Left renal cortex interstitium (tissue), 4 donors: ENCODE data around the gene POU3F1. TPM values are rescaled to one million over a fixed set of nuclear protein-coding genes. Genes with fewer than 3 reads are reported as not detected.
"Not testable (repeated sequence)": the region's sequence is repeated elsewhere in the genome, so short reads cannot be mapped to it uniquely, and the experiment has no call there.

Experiments
- DNase-seq, 4 donors: peaks; one replicate each; pipeline ENCODE4 v3.0.0-alpha.2; 2013; ENCODE audit warnings: low read depth in 4 of 4, low spot score in 2 of 4, missing footprints in 1 of 4
- polyA plus RNA-seq, 4 donors: library from polyadenylated mRNA; unstranded; fragments of 120-200 nt; gene quantifications; one replicate each; pipeline ENCODE4 v1.2.1, GENCODE V29; 2013; ENCODE audit not compliant: insufficient read length in 4 of 4

Gene POU3F1
- polyA plus RNA-seq, 4 donors = 0.79 to 2.2 (median 0.96) TPM

GRCh38 chr1:38050397-38051078, 3.9 kb upstream of the POU3F1 start:
- peak in 1 of 4 donors; percentile 35 for DNase-seq

- peak in 1 of 4 donors; percentile 26 for DNase-seq
Observed at GRCh38 chr1:38047603-38048141, 1.1 kb upstream of the POU3F1 start.

GRCh38 chr1:38046884-38047602, 450 bp upstream of the POU3F1 start:
- DNase-seq = peak in 2 of 4 donors; percentile 64 to 66

- DNase-seq = no peak
Observed at GRCh38 chr1:38045401-38046332, 926 bp downstream of the POU3F1 start.

GRCh38 chr1:38044221-38045215, 2.1 kb downstream of the POU3F1 start:
- no peak for DNase-seq

GRCh38 chr1:38043036-38043747, 3.4 kb downstream of the POU3F1 start:
- DNase-seq = no peak

GRCh38 chr1:38041936-38042834, 4.4 kb downstream of the POU3F1 start:
- no peak for DNase-seq

- no peak for DNase-seq
Observed at GRCh38 chr1:38039331-38040088, 7.1 kb downstream of the POU3F1 start.

GRCh38 chr1:38038861-38039260, 7.7 kb downstream of the POU3F1 start:
- DNase-seq = no peak

GRCh38 chr1:38037221-38037939, 9.2 kb downstream of the POU3F1 start:
- no peak for DNase-seq

GRCh38 chr1:38034871-38035270, 11.7 kb downstream of the POU3F1 start:
- DNase-seq = no peak

- not testable (repeated sequence) for DNase-seq
Observed at GRCh38 chr1:38032992-38033391, 13.6 kb downstream of the POU3F1 start.

- DNase-seq = no peak
Observed at GRCh38 chr1:38031513-38031866, 15.1 kb downstream of the POU3F1 start.

GRCh38 chr1:38030596-38031512, 15.7 kb downstream of the POU3F1 start:
- DNase-seq = no peak

GRCh38 chr1:38029685-38030511, 16.7 kb downstream of the POU3F1 start:
- no peak for DNase-seq
